Breast epithelium (tissue), 3 donors: Measurements from ENCODE around the gene MB21D2.

Experiments used
- CTCF ChIP-seq, 3 donors: fragments of 450-650 bp; IDR thresholded peaks; one replicate each; pipeline ENCODE4 v1.5.1; 2016 to 2017; ENCODE audit warnings: antibody characterized with exemption in 3 of 3, mild to moderate bottlenecking in 3 of 3, moderate library complexity in 3 of 3
- POLR2AphosphoS5 ChIP-seq, 3 donors: sonication (generic); formaldehyde crosslinking; IDR thresholded peaks; one replicate each; pipeline ENCODE4 v1.6.1; 2017; ENCODE audit warnings: antibody characterized with exemption in 3 of 3

DNA sequence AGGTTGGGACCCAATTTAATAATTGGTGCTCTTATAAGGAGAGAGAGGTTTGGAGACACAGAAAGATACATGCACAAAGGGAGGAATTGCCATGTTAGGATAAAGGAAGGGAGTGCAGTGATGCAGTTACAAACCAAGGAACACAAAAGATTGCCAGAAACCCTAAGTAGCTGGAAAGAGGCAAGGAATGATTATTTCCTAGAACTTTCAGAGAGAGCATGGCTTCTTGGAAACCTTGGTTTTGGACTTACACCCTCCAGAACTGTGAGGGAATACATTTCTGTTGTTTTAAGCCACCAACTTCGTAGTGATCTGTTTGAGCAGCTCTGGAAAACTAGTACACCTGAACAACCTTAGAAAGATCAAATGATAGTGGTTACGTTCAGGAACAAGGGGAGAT, 25.0 kb upstream of the MB21D2 start:
- TF ChIP-seq POLR2AphosphoS5 (IDR thresholded peaks at IDR 0.05) = no peak
- TF ChIP-seq CTCF (IDR thresholded peaks at IDR 0.05) = no peak
